AG04450 (cell line): ENCODE results near the gene ARL3. TPM values are rescaled to one million over a fixed set of nuclear protein-coding genes. Genes with fewer than 3 reads are reported as not detected.
"Not testable (repeated sequence)": the region's sequence is repeated elsewhere in the genome, so short reads cannot be mapped to it uniquely, and the experiment has no call there.

ENCODE experiments used
- CTCF ChIA-PET: fragments of 300-600, 350-600 bp; formaldehyde crosslinking; extraction: SDS; loops from one replicate; lab custom pipeline; 2022; ENCODE audit warnings: antibody characterized with exemption, inconsistent platforms; lab: Charles Lee
- POLR2A ChIA-PET: fragments of 350-600 bp; formaldehyde crosslinking; extraction: SDS; loops from one replicate; lab custom pipeline; 2021; ENCODE audit warnings: antibody characterized with exemption, inconsistent platforms; lab: Yijun Ruan, JAX
- DNase-seq: peaks from one replicate; pipeline ENCODE4 v3.0.0-alpha.2; 2011; ENCODE audit warnings: low read depth, low spot score
- H3K27ac ChIP-seq: one replicate; pipeline ENCODE4 v1.5.1; 2012; ENCODE audit warnings: low read depth, low read length, control low read depth
- H3K27me3 ChIP-seq: one replicate; pipeline ENCODE4 v1.6.0; 2012; ENCODE audit warnings: low read length; ENCODE audit not compliant: control insufficient read depth, insufficient read depth
- H3K4me3 ChIP-seq: 2 replicates; pipeline ENCODE4 v1.5.1; 2011; ENCODE audit warnings: mild to moderate bottlenecking, low read depth, low read length, control low read depth
- H3K9me3 ChIP-seq: 2 replicates; pipeline ENCODE4 v1.5.1; 2012; ENCODE audit warnings: low read length; ENCODE audit not compliant: control insufficient read depth, insufficient read depth
- polyA plus RNA-seq: library from polyadenylated mRNA; depleted of rRNA; stranded (reverse); fragments of >200 nt; gene quantifications from 2 replicates; pipeline ENCODE4 v1.2.3, GENCODE V29; 2011
- TF ChIP-seq, protein P1 (sequence below): IDR thresholded peaks from 2 replicates; pipeline ENCODE4 v1.5.1; 2011; ENCODE audit warnings: low read depth, low read length, control low read depth, inconsistent platforms

Gene ARL3
- polyA plus RNA-seq, 1 experiment = 19.2 TPM

DNA sequence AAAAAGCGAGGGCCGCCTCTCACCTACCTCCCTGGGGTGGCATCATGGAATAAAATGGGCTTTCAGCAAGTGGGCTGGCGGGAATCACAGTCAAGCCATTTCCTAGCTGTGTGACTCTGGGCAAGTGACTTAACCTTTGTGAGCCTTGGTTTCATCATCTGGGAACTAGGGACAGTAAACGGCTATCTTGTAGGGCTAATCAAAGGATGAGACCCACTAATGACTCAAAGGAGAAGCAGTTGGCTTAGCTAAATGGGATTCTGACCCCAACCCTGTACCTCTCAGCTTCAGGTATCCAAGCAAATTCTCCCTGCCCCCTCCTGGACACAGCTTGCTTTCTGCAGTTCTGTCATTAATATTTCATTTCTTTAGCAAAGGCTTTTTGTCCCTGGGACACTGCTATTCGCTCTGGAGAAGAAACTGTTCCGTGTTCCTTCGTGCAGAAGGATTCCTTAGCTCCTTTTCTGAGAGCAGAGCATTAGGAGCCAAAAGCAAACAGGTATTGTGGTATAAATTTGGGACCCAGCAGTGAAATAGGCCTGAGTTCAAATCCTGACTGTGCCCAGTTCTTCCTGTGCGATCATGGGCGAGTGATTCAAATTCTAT is 44.0 kb downstream of the ARL3 start:
- ChIA-PET CTCF (interaction anchor here (0.7 to 1.9 kb wide), 5 partner anchors 8 to 166 kb away, joined by 3 to 5 read pairs (median 4); partner anchors contain the start of gene SUFU), POLR2A (interaction anchor here (0.6 to 1.9 kb wide), 2 partner anchors 9 to 42 kb away, joined by 5 to 7 read pairs; no protein-coding TSS in a partner anchor)
- no peak overlapping the region for H3K4me3 ChIP-seq
- no peaks in the 10 kb centered on the region for H3K27me3 ChIP-seq
- TF ChIP-seq, protein P1, sequence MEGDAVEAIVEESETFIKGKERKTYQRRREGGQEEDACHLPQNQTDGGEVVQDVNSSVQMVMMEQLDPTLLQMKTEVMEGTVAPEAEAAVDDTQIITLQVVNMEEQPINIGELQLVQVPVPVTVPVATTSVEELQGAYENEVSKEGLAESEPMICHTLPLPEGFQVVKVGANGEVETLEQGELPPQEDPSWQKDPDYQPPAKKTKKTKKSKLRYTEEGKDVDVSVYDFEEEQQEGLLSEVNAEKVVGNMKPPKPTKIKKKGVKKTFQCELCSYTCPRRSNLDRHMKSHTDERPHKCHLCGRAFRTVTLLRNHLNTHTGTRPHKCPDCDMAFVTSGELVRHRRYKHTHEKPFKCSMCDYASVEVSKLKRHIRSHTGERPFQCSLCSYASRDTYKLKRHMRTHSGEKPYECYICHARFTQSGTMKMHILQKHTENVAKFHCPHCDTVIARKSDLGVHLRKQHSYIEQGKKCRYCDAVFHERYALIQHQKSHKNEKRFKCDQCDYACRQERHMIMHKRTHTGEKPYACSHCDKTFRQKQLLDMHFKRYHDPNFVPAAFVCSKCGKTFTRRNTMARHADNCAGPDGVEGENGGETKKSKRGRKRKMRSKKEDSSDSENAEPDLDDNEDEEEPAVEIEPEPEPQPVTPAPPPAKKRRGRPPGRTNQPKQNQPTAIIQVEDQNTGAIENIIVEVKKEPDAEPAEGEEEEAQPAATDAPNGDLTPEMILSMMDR = no peak
- H3K9me3 ChIP-seq = no peaks in the 10 kb centered on the region
- H3K27ac ChIP-seq = no peak overlapping the region
- no peak for DNase-seq

DNA sequence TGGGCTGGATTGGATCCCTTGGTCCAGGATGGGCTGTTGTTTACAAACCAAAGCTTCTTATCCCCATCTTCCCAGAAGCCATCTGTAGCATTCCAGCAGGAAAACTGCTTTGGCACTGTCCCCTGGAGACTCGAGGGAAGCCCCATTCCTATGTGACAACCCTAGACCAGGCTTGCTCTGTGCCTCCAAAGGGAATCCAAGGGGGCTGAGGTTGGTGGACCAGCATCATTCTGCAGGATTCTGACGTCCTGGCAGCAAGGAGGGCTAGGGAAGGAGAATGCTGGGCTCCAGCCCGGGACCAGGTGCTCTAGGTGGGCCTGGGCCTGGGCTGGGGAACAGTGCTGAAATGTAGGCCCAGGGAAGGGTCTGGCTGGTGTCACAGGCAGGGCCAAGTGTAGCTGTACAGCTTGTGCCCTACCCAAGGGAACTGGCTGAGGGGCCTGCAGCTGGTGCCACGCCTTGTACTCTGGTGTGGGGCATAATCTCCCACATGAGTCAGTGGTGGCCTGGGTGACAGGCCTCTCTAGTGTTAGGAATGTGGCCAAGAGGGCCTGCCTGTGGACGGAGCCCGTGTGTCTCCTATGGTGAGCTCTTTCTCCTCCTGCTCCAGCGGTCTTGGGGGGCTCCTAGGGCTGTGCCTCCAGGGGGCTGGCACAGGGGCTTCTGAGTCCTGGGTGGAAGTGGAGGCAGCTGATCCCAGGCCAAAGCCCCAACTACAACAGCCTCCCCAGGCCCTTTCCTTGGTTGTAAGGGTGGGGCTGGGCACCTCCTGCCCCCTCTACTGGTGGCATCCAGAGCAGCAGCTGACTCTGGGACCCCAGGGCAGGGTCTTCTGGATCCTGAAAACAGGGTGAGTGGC is 44.8 kb downstream of the ARL3 start:
- Histone ChIP-seq H3K27ac (no peak overlapping the region), H3K4me3 (no peak overlapping the region), H3K9me3 (no peaks in the 10 kb centered on the region), H3K27me3 (no peaks in the 10 kb centered on the region)
- POLR2A ChIA-PET = interaction anchor here (0.6 to 1.9 kb wide), 3 partner anchors 8 to 70 kb away, joined by 3 to 7 read pairs (median 5); no protein-coding TSS in a partner anchor
- CTCF ChIA-PET = interaction anchor here (0.7 to 1.9 kb wide), 5 partner anchors 9 to 165 kb away, joined by 3 to 5 read pairs (median 4); partner anchors contain the start of gene SUFU
- no peak for DNase-seq
- TF ChIP-seq, protein P1 = peak; percentile 41

DNA sequence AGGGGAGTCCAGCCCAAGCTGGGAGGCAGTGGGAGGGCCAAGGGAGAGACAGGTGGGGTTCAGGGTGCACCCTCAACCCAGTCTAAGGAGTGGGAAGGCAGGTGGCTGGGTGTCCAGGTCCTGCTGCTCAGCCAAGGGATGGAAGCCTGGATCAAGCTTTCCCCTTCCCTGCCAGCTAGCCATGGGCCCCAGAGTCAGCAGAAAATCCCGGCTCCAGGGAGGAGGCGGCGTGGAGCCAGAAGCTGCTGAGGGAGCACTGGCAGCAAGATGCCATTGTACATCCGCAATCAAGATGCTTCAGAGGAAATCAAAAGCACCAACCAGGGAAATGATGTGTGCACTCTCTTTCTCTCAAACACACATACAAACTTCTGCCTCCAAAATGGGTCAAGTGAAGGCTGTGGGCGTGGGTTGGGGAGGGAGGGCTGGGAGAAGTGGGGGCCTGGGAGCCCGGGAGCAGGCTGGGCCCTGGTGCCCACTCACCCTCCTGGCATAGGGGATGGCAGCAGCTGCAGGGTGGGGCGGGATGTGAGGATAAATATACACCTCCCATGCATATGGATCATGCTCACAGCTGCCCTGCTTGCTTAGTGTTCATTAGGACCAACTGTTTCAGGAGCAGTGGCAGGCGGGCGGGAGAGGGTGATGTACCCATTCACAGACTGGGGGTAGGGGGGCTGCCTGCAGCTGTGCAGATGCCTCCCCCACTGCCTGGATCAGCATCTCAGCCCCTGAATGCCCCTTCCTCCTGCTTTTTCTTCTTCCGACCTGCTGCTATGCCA is 45.7 kb downstream of the ARL3 start:
- no peak for DNase-seq
- TF ChIP-seq, protein P1 = no peak
- H3K9me3 ChIP-seq = no peaks in the 10 kb centered on the region
- H3K27ac ChIP-seq = no peak overlapping the region
- H3K27me3 ChIP-seq = no peaks in the 10 kb centered on the region
- POLR2A ChIA-PET = interaction anchor here (0.6 to 1.0 kb wide), 3 partner anchors 9 to 71 kb away, joined by 3 to 6 read pairs (median 6); partner anchors contain the start of genes ARL3 and SFXN2
- CTCF ChIA-PET = interaction anchor here (1.9 kb wide), 1 partner anchor 10 kb away, joined by 5 read pairs; no protein-coding TSS in a partner anchor
- H3K4me3 ChIP-seq = no peak overlapping the region

DNA sequence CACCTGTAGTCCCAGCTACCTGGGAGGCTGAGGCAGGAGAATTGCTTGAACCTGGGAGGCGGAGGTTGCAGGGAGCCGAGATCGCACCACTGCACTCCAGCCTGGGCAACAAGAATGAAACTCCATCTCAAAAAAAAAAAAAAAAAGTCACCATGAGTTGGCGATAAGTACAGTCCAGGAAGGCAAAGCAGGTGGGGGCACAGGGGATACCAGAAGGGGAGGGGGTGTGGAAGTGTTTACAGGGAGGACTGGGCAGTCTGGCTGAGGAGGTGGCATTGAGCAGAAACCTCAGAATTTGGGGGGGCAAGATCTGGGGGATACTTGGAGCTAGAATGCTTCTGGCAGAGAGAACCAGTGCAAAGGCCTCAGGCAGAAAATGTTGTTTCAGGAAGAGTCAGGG is 46.8 kb downstream of the ARL3 start:
- not testable (repeated sequence) for H3K27me3 ChIP-seq, H3K9me3 ChIP-seq, H3K27ac ChIP-seq, H3K4me3 ChIP-seq, DNase-seq
- CTCF ChIA-PET = interaction anchor here (1.1 kb wide), 1 partner anchor 9 kb away, joined by 5 read pairs; no protein-coding TSS in a partner anchor
- POLR2A ChIA-PET = interaction anchor here (0.7 kb wide), 1 partner anchor 157 kb away, joined by 3 read pairs; no protein-coding TSS in a partner anchor
